Esophagus squamous epithelium (tissue), 4 donors: ENCODE data around the gene MAN2B1.

Experiments
- CTCF ChIP-seq, 6 experiments: fragments of 450-650 bp in 4 of 6; fragments of 200-600 bp in 2 of 6; sonication (generic) in 2 of 6; IDR thresholded peaks; one replicate each; pipeline ENCODE4 v1.5.1; 2016 to 2019; ENCODE audit warnings: antibody characterized with exemption in 6 of 6, mild to moderate bottlenecking in 4 of 6, moderate library complexity in 4 of 6
- POLR2A ChIP-seq, 4 donors: fragments of 450-650 bp; IDR thresholded peaks; one replicate each; pipeline ENCODE4 v1.6.1; 2017; ENCODE audit warnings: antibody characterized with exemption in 4 of 4, mild to moderate bottlenecking in 4 of 4, moderate library complexity in 3 of 4

DNA sequence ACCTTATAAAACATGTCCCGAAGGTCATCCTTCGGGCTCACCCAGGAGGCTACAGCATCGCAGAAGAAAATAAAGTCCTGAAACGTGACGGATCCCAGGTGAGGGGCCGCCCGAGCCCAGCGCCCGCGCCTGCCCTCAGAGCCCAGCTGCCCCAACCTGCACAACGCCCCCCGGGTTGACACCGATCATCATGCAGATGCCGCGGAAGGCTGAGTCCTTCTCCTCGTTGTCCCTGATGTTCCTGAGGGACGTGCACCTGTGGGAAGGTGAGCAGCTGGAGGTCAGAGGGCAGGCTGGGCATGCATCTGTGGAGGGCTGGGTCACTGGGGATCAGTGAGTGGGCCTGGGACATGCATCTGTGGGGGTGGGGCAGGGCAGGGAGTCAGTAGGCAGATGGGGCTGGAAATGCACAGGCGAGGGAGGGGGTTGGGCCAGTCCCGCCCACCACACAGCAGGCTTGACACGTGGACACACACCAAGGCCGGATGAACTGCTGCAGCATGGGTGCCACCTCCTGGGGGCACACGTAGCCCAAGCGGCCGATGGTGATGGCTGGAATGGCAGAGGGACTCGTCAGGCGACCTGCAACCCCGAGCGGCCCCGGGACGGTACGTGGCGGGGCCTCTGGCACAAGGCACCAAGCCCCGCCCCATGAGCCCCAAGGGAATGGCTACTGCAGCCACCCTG, 35.2 kb upstream of the MAN2B1 start:
- TF ChIP-seq CTCF (IDR thresholded peaks at IDR 0.05), result no peak
- TF ChIP-seq POLR2A (IDR thresholded peaks at IDR 0.05), result no peak
